Panc1 (cell line): ENCODE data around the gene CTSO.

Experiments
- POLR2AphosphoS5 ChIP-seq: IDR thresholded peaks from 2 replicates; pipeline ENCODE4 v1.6.1; 2012; ENCODE audit warnings: mild to moderate bottlenecking, low read depth, low read length, moderate library complexity
- SIN3A ChIP-seq: IDR thresholded peaks from 2 replicates; pipeline ENCODE4 v1.6.1; 2012; ENCODE audit warnings: low read depth, mild to moderate bottlenecking, low read length, moderate library complexity, borderline replicate concordance; ENCODE audit not compliant: insufficient read depth
- TF ChIP-seq, protein P1 (sequence below): fragments of 450-650 bp; IDR thresholded peaks from 2 replicates; pipeline ENCODE4 v1.5.1; 2017; ENCODE audit warnings: mild to moderate bottlenecking
- TF ChIP-seq, protein P2 (sequence below), 2 experiments: IDR thresholded peaks; 2 replicates each; pipeline ENCODE4 v1.6.1; 2011 to 2012; ENCODE audit warnings: low read depth in 2 of 2, control low read depth in 1 of 2, low read length in 1 of 2, mild to moderate bottlenecking in 1 of 2, moderate library complexity in 1 of 2; ENCODE audit not compliant: insufficient read depth in 1 of 2

DNA sequence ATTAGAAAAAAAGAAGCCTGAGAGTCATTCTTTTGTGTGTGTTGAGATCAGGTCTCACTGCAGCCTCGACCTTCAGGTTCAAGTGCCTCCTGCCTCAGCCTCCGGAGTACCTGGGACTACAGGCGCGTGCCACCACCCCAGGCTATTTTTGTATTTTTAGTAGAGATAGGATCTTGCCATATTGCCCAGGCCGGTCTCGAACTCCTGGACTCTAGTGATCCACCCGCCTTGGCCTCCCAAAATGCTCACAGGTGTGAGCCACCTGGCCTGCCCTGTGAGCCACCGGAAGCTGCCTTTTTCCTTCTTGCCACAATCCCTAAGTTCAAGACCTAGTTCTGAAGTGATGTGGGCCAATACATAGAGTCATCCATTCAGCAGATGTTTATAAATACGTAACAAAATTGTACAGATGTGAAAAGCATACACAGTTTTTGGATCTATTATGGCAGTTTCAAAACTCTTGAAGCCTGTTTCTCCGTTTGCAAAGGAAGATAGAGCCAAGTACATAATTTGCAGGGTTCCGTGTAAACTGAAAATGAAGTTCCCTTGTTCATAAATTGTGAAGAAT is 536 bp upstream of the CTSO start:
- TF ChIP-seq, protein P1, sequence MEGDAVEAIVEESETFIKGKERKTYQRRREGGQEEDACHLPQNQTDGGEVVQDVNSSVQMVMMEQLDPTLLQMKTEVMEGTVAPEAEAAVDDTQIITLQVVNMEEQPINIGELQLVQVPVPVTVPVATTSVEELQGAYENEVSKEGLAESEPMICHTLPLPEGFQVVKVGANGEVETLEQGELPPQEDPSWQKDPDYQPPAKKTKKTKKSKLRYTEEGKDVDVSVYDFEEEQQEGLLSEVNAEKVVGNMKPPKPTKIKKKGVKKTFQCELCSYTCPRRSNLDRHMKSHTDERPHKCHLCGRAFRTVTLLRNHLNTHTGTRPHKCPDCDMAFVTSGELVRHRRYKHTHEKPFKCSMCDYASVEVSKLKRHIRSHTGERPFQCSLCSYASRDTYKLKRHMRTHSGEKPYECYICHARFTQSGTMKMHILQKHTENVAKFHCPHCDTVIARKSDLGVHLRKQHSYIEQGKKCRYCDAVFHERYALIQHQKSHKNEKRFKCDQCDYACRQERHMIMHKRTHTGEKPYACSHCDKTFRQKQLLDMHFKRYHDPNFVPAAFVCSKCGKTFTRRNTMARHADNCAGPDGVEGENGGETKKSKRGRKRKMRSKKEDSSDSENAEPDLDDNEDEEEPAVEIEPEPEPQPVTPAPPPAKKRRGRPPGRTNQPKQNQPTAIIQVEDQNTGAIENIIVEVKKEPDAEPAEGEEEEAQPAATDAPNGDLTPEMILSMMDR, result no peak
- no peak for TF ChIP-seq POLR2AphosphoS5
- TF ChIP-seq, protein P2, sequence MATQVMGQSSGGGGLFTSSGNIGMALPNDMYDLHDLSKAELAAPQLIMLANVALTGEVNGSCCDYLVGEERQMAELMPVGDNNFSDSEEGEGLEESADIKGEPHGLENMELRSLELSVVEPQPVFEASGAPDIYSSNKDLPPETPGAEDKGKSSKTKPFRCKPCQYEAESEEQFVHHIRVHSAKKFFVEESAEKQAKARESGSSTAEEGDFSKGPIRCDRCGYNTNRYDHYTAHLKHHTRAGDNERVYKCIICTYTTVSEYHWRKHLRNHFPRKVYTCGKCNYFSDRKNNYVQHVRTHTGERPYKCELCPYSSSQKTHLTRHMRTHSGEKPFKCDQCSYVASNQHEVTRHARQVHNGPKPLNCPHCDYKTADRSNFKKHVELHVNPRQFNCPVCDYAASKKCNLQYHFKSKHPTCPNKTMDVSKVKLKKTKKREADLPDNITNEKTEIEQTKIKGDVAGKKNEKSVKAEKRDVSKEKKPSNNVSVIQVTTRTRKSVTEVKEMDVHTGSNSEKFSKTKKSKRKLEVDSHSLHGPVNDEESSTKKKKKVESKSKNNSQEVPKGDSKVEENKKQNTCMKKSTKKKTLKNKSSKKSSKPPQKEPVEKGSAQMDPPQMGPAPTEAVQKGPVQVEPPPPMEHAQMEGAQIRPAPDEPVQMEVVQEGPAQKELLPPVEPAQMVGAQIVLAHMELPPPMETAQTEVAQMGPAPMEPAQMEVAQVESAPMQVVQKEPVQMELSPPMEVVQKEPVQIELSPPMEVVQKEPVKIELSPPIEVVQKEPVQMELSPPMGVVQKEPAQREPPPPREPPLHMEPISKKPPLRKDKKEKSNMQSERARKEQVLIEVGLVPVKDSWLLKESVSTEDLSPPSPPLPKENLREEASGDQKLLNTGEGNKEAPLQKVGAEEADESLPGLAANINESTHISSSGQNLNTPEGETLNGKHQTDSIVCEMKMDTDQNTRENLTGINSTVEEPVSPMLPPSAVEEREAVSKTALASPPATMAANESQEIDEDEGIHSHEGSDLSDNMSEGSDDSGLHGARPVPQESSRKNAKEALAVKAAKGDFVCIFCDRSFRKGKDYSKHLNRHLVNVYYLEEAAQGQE (IDR thresholded peaks at IDR 0.05; ENCODE audit: insufficient read depth in 1 of 2, low read depth in 2 of 2, low read length in 1 of 2), result no peak
- no peak for TF ChIP-seq SIN3A
